ENCODE measurements around the gene DKK3.

DNA sequence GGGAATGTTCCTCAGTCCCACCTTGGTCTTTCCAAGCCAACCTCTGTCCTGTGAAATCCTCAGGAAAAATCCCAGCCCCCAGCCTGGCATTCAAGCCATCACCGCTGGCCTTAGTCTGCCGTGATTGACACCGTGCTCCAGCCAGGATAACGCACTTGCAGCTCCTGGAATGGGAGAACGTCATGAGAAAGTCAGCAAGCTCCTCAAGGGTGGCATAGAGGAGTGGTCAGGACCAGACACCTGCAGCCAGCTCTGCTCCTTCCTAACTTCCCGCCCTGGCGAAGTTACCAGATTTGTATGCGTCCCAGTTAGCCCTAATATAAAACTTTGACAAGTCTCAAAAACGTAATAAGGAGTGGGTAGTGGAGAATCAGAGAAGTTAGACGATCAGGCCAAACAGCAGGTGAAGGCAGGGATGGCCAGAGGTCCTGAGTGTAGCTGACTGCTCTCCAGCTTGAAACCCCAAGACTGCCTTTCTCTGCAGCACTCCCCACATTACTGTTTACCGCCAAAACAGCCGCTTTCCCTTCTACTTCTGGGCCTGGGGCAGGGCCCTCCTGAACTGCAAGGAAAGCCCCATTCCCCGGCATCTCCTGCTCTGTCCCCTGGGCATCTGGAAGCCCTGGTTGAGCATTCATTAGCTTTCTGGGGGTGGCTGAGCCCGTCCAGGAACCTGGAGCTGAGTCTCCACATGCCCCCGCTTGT is 1.3 kb upstream of the DKK3 start:
- TF ChIP-seq, protein P1, sequence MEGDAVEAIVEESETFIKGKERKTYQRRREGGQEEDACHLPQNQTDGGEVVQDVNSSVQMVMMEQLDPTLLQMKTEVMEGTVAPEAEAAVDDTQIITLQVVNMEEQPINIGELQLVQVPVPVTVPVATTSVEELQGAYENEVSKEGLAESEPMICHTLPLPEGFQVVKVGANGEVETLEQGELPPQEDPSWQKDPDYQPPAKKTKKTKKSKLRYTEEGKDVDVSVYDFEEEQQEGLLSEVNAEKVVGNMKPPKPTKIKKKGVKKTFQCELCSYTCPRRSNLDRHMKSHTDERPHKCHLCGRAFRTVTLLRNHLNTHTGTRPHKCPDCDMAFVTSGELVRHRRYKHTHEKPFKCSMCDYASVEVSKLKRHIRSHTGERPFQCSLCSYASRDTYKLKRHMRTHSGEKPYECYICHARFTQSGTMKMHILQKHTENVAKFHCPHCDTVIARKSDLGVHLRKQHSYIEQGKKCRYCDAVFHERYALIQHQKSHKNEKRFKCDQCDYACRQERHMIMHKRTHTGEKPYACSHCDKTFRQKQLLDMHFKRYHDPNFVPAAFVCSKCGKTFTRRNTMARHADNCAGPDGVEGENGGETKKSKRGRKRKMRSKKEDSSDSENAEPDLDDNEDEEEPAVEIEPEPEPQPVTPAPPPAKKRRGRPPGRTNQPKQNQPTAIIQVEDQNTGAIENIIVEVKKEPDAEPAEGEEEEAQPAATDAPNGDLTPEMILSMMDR (IDR thresholded peaks at IDR 0.05; ENCODE audit: insufficient read depth, low read depth, low read length), result no peak
- no peak for TF ChIP-seq EZH2 (IDR thresholded peaks at IDR 0.05; ENCODE audit: insufficient read depth, low read length)
